ENCODE data around the gene SLC15A5. TPM values are rescaled to one million over a fixed set of nuclear protein-coding genes. Genes with fewer than 3 reads are reported as not detected.

Gene SLC15A5
- total RNA-seq, 3 donors from 2014 or later, result not detected

GRCh38 chr12:16158050-16158449 is 119.4 kb downstream of the SLC15A5 start:
- intact Hi-C loops (cut with DNase I; ENCODE audit: low total_unique reads), result no loop called here
- H3K4me3 ChIP-seq, result no peak overlapping the region
- no peaks in the 10 kb centered on the region for H3K36me3 ChIP-seq
- DNase-seq (ENCODE audit: low spot score in 2 of 2), result no peak
- no peak for TF ChIP-seq CTCF (IDR thresholded peaks at IDR 0.05)
- TF ChIP-seq POLR2AphosphoS5 (IDR thresholded peaks at IDR 0.05), result no peak
- no peak for TF ChIP-seq POLR2A (IDR thresholded peaks at IDR 0.05)
- H3K27ac ChIP-seq, result no peak overlapping the region
- no peaks in the 10 kb centered on the region for H3K9me3 ChIP-seq
- no peaks in the 10 kb centered on the region for H3K27me3 ChIP-seq
- no peaks in the 10 kb centered on the region for H3K4me1 ChIP-seq

- Histone ChIP-seq H3K4me1 (no peaks in the 10 kb centered on the region), H3K9me3 (no peaks in the 10 kb centered on the region), H3K27ac (no peak overlapping the region), H3K27me3 (no peaks in the 10 kb centered on the region), H3K36me3 (no peaks in the 10 kb centered on the region), H3K4me3 (no peak overlapping the region)
- TF ChIP-seq CTCF (IDR thresholded peaks at IDR 0.05) (no peak), POLR2AphosphoS5 (IDR thresholded peaks at IDR 0.05) (no peak), POLR2A (IDR thresholded peaks at IDR 0.05) (no peak)
- DNase-seq (ENCODE audit: low spot score in 2 of 2), result no peak
- intact Hi-C loops (cut with DNase I; ENCODE audit: low total_unique reads), result no loop called here
These were observed 121.5 kb downstream of the SLC15A5 start for GRCh38 chr12:16155938-16156337.

GRCh38 chr12:16154990-16155389 is 122.5 kb downstream of the SLC15A5 start:
- Histone ChIP-seq H3K27me3 (no peaks in the 10 kb centered on the region), H3K4me3 (no peak overlapping the region), H3K9me3 (no peaks in the 10 kb centered on the region), H3K27ac (no peak overlapping the region), H3K36me3 (no peaks in the 10 kb centered on the region), H3K4me1 (no peaks in the 10 kb centered on the region)
- TF ChIP-seq POLR2A (IDR thresholded peaks at IDR 0.05) (no peak), CTCF (IDR thresholded peaks at IDR 0.05) (no peak), POLR2AphosphoS5 (IDR thresholded peaks at IDR 0.05) (no peak)
- intact Hi-C loops (cut with DNase I; ENCODE audit: low total_unique reads), result no loop called here
- DNase-seq (ENCODE audit: low spot score in 2 of 2), result no peak

- intact Hi-C loops (cut with DNase I; ENCODE audit: low total_unique reads), result no loop called here
- no peaks in the 10 kb centered on the region for H3K9me3 ChIP-seq
- H3K36me3 ChIP-seq, result no peaks in the 10 kb centered on the region
- H3K4me1 ChIP-seq, result no peaks in the 10 kb centered on the region
- DNase-seq (ENCODE audit: low spot score in 2 of 2), result no peak
- no peaks in the 10 kb centered on the region for H3K27me3 ChIP-seq
- TF ChIP-seq CTCF (IDR thresholded peaks at IDR 0.05) (no peak), POLR2A (IDR thresholded peaks at IDR 0.05) (no peak), POLR2AphosphoS5 (IDR thresholded peaks at IDR 0.05) (no peak)
- no peak overlapping the region for H3K4me3 ChIP-seq
- H3K27ac ChIP-seq, result no peak overlapping the region
These were observed 124.4 kb downstream of the SLC15A5 start for GRCh38 chr12:16152885-16153673.

- no peaks in the 10 kb centered on the region for H3K27me3 ChIP-seq
- no peak for DNase-seq (ENCODE audit: low spot score in 2 of 2)
- H3K9me3 ChIP-seq, result no peaks in the 10 kb centered on the region
- H3K4me1 ChIP-seq, result no peaks in the 10 kb centered on the region
- no peaks in the 10 kb centered on the region for H3K36me3 ChIP-seq
- no peak overlapping the region for H3K4me3 ChIP-seq
- intact Hi-C loops (cut with DNase I; ENCODE audit: low total_unique reads), result no loop called here
- no peak overlapping the region for H3K27ac ChIP-seq
- TF ChIP-seq POLR2A (IDR thresholded peaks at IDR 0.05), result no peak
- TF ChIP-seq CTCF (IDR thresholded peaks at IDR 0.05), result no peak
- no peak for TF ChIP-seq POLR2AphosphoS5 (IDR thresholded peaks at IDR 0.05)
These were observed 127.2 kb downstream of the SLC15A5 start for GRCh38 chr12:16150276-16150675.

All from breast epithelium (tissue), 4 donors.